Keratinocyte (primary cell): ENCODE measurements around the gene OLFML2A. TPM values are rescaled to one million over a fixed set of nuclear protein-coding genes. Genes with fewer than 3 reads are reported as not detected.

Source experiments
- DNase-seq: peaks from one replicate; pipeline ENCODE4 v3.0.0-alpha.2; 2011; ENCODE audit warnings: low read depth, missing footprints, low spot score
- FAIRE-seq: peaks from 2 replicates; lab custom pipeline; 2011; peaks lifted over from hg19 to GRCh38; lab: Jason Lieb, UNC
- H2AFZ ChIP-seq: 2 replicates; pipeline ENCODE4 v1.6.0; 2012; ENCODE audit warnings: low read length, control low read depth, inconsistent platforms; ENCODE audit not compliant: control insufficient read depth
- H3K27ac ChIP-seq: 2 replicates; pipeline ENCODE4 v1.5.1; 2011; ENCODE audit warnings: low read length; ENCODE audit not compliant: control insufficient read depth, insufficient read depth
- H3K27me3 ChIP-seq: 3 replicates; pipeline ENCODE4 v1.6.0; 2011; ENCODE audit warnings: low read length; ENCODE audit not compliant: control insufficient read depth, insufficient read depth; ENCODE audit errors: extremely low read depth
- H3K36me3 ChIP-seq, 2 experiments: 2 replicates in 1 of 2; 3 replicates in 1 of 2; pipeline ENCODE4 v1.5.1; 2011; ENCODE audit warnings: low read length in 2 of 2, mild to moderate bottlenecking in 1 of 2; ENCODE audit not compliant: control insufficient read depth in 2 of 2, insufficient read depth in 2 of 2; ENCODE audit errors: extremely low read depth in 1 of 2
- H3K4me1 ChIP-seq: 3 replicates; pipeline ENCODE4 v1.5.1; 2011; ENCODE audit warnings: low read length; ENCODE audit not compliant: control insufficient read depth, insufficient read depth; ENCODE audit errors: extremely low read depth
- H3K4me2 ChIP-seq: 3 replicates; pipeline ENCODE4 v1.6.0; 2011; ENCODE audit warnings: low read depth, low read length; ENCODE audit not compliant: control insufficient read depth, insufficient read depth; ENCODE audit errors: extremely low read depth
- H3K4me3 ChIP-seq, 3 experiments: fragments of 200-600 bp in 1 of 3; sonication (generic) in 1 of 3; 2 replicates in 2 of 3; 3 replicates in 1 of 3; pipeline ENCODE4 v1.5.1; 2011 to 2016; ENCODE audit warnings: low read length in 3 of 3, mild to moderate bottlenecking in 3 of 3, control low read depth in 2 of 3, inconsistent platforms in 1 of 3, low read depth in 1 of 3, mixed read lengths in 1 of 3, mixed run types in 1 of 3, moderate library complexity in 1 of 3; ENCODE audit not compliant: control insufficient read depth in 2 of 3, insufficient read depth in 2 of 3; ENCODE audit errors: extremely low read depth in 1 of 3
- H3K79me2 ChIP-seq: 2 replicates; pipeline ENCODE4 v1.6.0; 2012; ENCODE audit warnings: low read length; ENCODE audit not compliant: control insufficient read depth, insufficient read depth
- H3K9ac ChIP-seq: 3 replicates; pipeline ENCODE4 v1.6.0; 2011; ENCODE audit warnings: low read length; ENCODE audit not compliant: control insufficient read depth, insufficient read depth; ENCODE audit errors: extremely low read depth
- H3K9me1 ChIP-seq: 3 replicates; pipeline ENCODE4 v1.6.0; 2011; ENCODE audit warnings: low read length; ENCODE audit not compliant: control insufficient read depth, insufficient read depth; ENCODE audit errors: extremely low read depth
- H3K9me3 ChIP-seq: 2 replicates; pipeline ENCODE4 v1.5.1; 2012; ENCODE audit warnings: low read depth, low read length; ENCODE audit not compliant: control insufficient read depth
- H4K20me1 ChIP-seq: 3 replicates; pipeline ENCODE4 v1.6.0; 2011; ENCODE audit warnings: low read length; ENCODE audit not compliant: control insufficient read depth, insufficient read depth; ENCODE audit errors: extremely low read depth
- CTCF ChIP-seq, 3 experiments: IDR thresholded peaks in 1 of 3; conservative IDR thresholded peaks in 1 of 3; optimal IDR thresholded peaks in 1 of 3; 2 replicates in 2 of 3; 3 replicates in 1 of 3; pipeline versions ENCODE3 to v1.5.1; 2011; ENCODE audit warnings: low read length in 3 of 3, mild to moderate bottlenecking in 3 of 3, moderate library complexity in 2 of 3, control low read depth in 1 of 3, inconsistent platforms in 1 of 3; ENCODE audit not compliant: insufficient read depth in 2 of 3; ENCODE audit errors: extremely low read depth in 1 of 3
- EZH2 ChIP-seq: IDR thresholded peaks from one replicate; pipeline ENCODE4 v1.6.1; 2012; ENCODE audit warnings: inconsistent platforms, mild to moderate bottlenecking, low read length, moderate library complexity
- dilution Hi-C: fragments of 300-500 bp; cut with MboI; formaldehyde crosslinking; loops from one replicate; pipeline ENCODE4 v1.7.0; 2020; ENCODE audit warnings: low sequenced_read_pairs; ENCODE audit not compliant: extremely low pct_ligation_motif_present
- polyA plus RNA-seq, 5 experiments: library from polyadenylated mRNA; depleted of rRNA in 3 of 5; stranded (reverse) in 3 of 5; stranded (forward) in 1 of 5; unstranded in 1 of 5; fragments of >200 nt; gene quantifications; 1 replicate in 1 of 5; 2 replicates in 3 of 5; 3 replicates in 1 of 5; pipeline versions ENCODE4 v1.2.1 to v1.2.3, GENCODE V29; 2011 to 2012; ENCODE audit warnings: missing spikeins in 2 of 5, low read depth in 1 of 5, low replicate concordance in 1 of 5

The OLFML2A gene
- polyA plus RNA-seq, 1 donor (not counting 4 experiments of a cell fraction or from before 2014, with no cell fraction given) = 1.1 TPM

- Histone ChIP-seq H3K4me2 (no peak overlapping the region), H3K9me3 (no peaks in the 10 kb centered on the region), H3K27me3 (no peaks in the 10 kb centered on the region), H3K4me3 (no peak overlapping the region), H3K4me1 (peaks cover 9% of the 10 kb centered on the region), H4K20me1 (no peaks in the 10 kb centered on the region), H3K36me3 (no peaks in the 10 kb centered on the region), H3K79me2 (peaks cover 1% of the 10 kb centered on the region), H2AFZ (no peak overlapping the region), H3K27ac (no peak overlapping the region), H3K9me1 (no peaks in the 10 kb centered on the region), H3K9ac (no peak overlapping the region)
- DNase-seq = no peak
- TF ChIP-seq CTCF (optimal IDR thresholded peaks at IDR 0.05 in 1 of 3, IDR thresholded peaks at IDR 0.05 in 1 of 3, conservative IDR thresholded peaks at IDR 0.05 in 1 of 3; ENCODE audit: extremely low read depth in 1 of 3, insufficient read depth in 2 of 3, low read length in 3 of 3) (no peak), EZH2 (no peak)
- no peak for FAIRE-seq
- dilution Hi-C loops = no loop called here
Observed at GRCh38 chr9:124761710-124762109, 15.2 kb upstream of the OLFML2A start.

GRCh38 chr9:124762633-124763032 is 14.3 kb upstream of the OLFML2A start:
- Histone ChIP-seq H3K9me1 (no peaks in the 10 kb centered on the region), H3K36me3 (no peaks in the 10 kb centered on the region), H3K27me3 (no peaks in the 10 kb centered on the region), H4K20me1 (no peaks in the 10 kb centered on the region), H2AFZ (no peak overlapping the region), H3K9ac (no peak overlapping the region), H3K4me1 (peaks cover 11% of the 10 kb centered on the region), H3K9me3 (no peaks in the 10 kb centered on the region), H3K4me2 (no peak overlapping the region), H3K4me3 (no peak overlapping the region), H3K27ac (no peak overlapping the region), H3K79me2 (peaks cover 1% of the 10 kb centered on the region)
- FAIRE-seq = no peak
- TF ChIP-seq EZH2 = no peak
- no peak for TF ChIP-seq CTCF (optimal IDR thresholded peaks at IDR 0.05 in 1 of 3, IDR thresholded peaks at IDR 0.05 in 1 of 3, conservative IDR thresholded peaks at IDR 0.05 in 1 of 3; ENCODE audit: extremely low read depth in 1 of 3, insufficient read depth in 2 of 3, low read length in 3 of 3)
- dilution Hi-C loops = no loop called here
- DNase-seq = no peak
